HCT116 (cell line): ENCODE measurements around the gene VRK3. TPM values are rescaled to one million over a fixed set of nuclear protein-coding genes. Genes with fewer than 3 reads are reported as not detected.

Experiments used
- ATAC-seq: fragments of 200-7000 bp; cut with Tn5 transposase; 2 replicates; pipeline ENCODE4 v1.9.1; 2020; ENCODE audit warnings: mild to moderate bottlenecking, moderate library complexity
- BruUV-seq: library from RNA; stranded (reverse); fragments of 400-500 nt; replicated peaks from 2 replicates; lab custom pipeline; 2021; lab: Mats Ljungman, UMichigan
- CTCF ChIA-PET: fragments of 300-600 bp; sonication (Branson Sonifier 250); formaldehyde crosslinking; loops from one replicate; lab custom pipeline; 2021; ENCODE audit warnings: antibody characterized with exemption; lab: Charles Lee
- POLR2A ChIA-PET: fragments of 300-600, 350-600 bp; sonication (Branson Sonifier 250); formaldehyde crosslinking; loops from one replicate; lab custom pipeline; 2021; ENCODE audit warnings: antibody characterized with exemption; lab: Charles Lee
- RAD21 ChIA-PET, 2 experiments: fragments of 300-600 bp; sonication (Branson Sonifier 250); formaldehyde crosslinking; loops; one replicate each; lab custom pipeline; 2023; ENCODE audit warnings: low total read pairs in 2 of 2; ENCODE audit not compliant: uncharacterized antibody in 2 of 2, unreplicated experiment in 2 of 2, low non-redundant PET in 1 of 2; lab: Charles Lee
- DNase-seq: peaks from one replicate; pipeline ENCODE4 v3.0.0-alpha.2; 2010; ENCODE audit warnings: low read depth, low spot score
- H2AFZ ChIP-seq: fragments of 200-600 bp; shearing (Covaris generic), sonication (generic); 2 replicates; pipeline ENCODE4 v1.6.1; 2017; ENCODE audit warnings: low read depth, mixed run types, mixed read lengths, antibody characterized with exemption, low read length; ENCODE audit not compliant: poor library complexity, severe bottlenecking
- H3K27ac ChIP-seq: 2 replicates; pipeline ENCODE4 v1.5.1; 2012; ENCODE audit warnings: low read depth, low read length
- H3K27me3 ChIP-seq: fragments of 200-600 bp; sonication (generic); 2 replicates; pipeline ENCODE4 v1.6.1; 2016; ENCODE audit warnings: mixed run types, low read length, mixed read lengths; ENCODE audit not compliant: insufficient read depth
- H3K36me3 ChIP-seq, 2 experiments: fragments of 200-500 bp in 1 of 2; fragments of 200-600 bp in 1 of 2; sonication (Bioruptor generic) in 1 of 2; sonication (generic) in 1 of 2; 2 replicates each; pipeline versions ENCODE4 v1.5.1 to v1.6.1; 2014 to 2016; ENCODE audit warnings: low read length in 2 of 2, inconsistent platforms in 1 of 2, mixed read lengths in 1 of 2, mixed run types in 1 of 2; ENCODE audit not compliant: insufficient read depth in 2 of 2, control insufficient read depth in 1 of 2
- H3K4me1 ChIP-seq, 2 experiments: fragments of 200-600 bp in 1 of 2; sonication (generic) in 1 of 2; 2 replicates each; pipeline versions ENCODE4 v1.5.1 to v1.6.1; 2012 to 2017; ENCODE audit warnings: low read length in 2 of 2, inconsistent platforms in 1 of 2, mild to moderate bottlenecking in 1 of 2, mixed read lengths in 1 of 2, mixed run types in 1 of 2, moderate library complexity in 1 of 2; ENCODE audit not compliant: insufficient read depth in 2 of 2, control insufficient read depth in 1 of 2
- H3K4me2 ChIP-seq: fragments of 200-600 bp; sonication (generic); 2 replicates; pipeline ENCODE4 v1.6.1; 2017; ENCODE audit warnings: mixed run types, low read length, mixed read lengths
- H3K4me3 ChIP-seq, 2 experiments: fragments of 200-600 bp in 1 of 2; sonication (generic) in 1 of 2; replicated peaks in 1 of 2; 2 replicates each; pipeline ENCODE4 v1.5.1; 2011 to 2016; ENCODE audit warnings: low read length in 2 of 2, control low read depth in 1 of 2, low read depth in 1 of 2, mild to moderate bottlenecking in 1 of 2, mixed read lengths in 1 of 2, mixed run types in 1 of 2
- H3K79me2 ChIP-seq: fragments of 200-600 bp; sonication (generic); 2 replicates; pipeline ENCODE4 v1.6.1; 2017; ENCODE audit warnings: mild to moderate bottlenecking, mixed run types, low read length, moderate library complexity, mixed read lengths; ENCODE audit not compliant: insufficient read depth
- H3K9ac ChIP-seq: fragments of 200-600 bp; sonication (generic); 2 replicates; pipeline ENCODE4 v1.6.1; 2016; ENCODE audit warnings: low read length, mixed read lengths
- H3K9me2 ChIP-seq: fragments of 200-600 bp; sonication (generic), shearing (Covaris generic); 2 replicates; pipeline ENCODE4 v1.6.1; 2017; ENCODE audit warnings: mixed run types, mild to moderate bottlenecking, moderate library complexity; ENCODE audit not compliant: insufficient read depth
- H3K9me3 ChIP-seq, 2 experiments: fragments of 200-500 bp in 1 of 2; fragments of 200-600 bp in 1 of 2; sonication (Bioruptor generic) in 1 of 2; sonication (generic) in 1 of 2; 2 replicates each; pipeline ENCODE4 v1.6.1; 2014 to 2017; ENCODE audit warnings: low read length in 2 of 2, mixed read lengths in 2 of 2, inconsistent platforms in 1 of 2, low read depth in 1 of 2, mild to moderate bottlenecking in 1 of 2, mixed run types in 1 of 2, moderate library complexity in 1 of 2; ENCODE audit not compliant: control insufficient read depth in 1 of 2, insufficient read depth in 1 of 2
- H4K20me1 ChIP-seq: fragments of 200-600 bp; sonication (generic), shearing (Covaris generic); 2 replicates; pipeline ENCODE4 v1.6.1; 2017; ENCODE audit warnings: mixed run types, mild to moderate bottlenecking, moderate library complexity; ENCODE audit not compliant: insufficient read depth
- ATF3 ChIP-seq: IDR thresholded peaks from 2 replicates; pipeline ENCODE4 v1.6.1; 2012
- CBX3 ChIP-seq: IDR thresholded peaks from 2 replicates; pipeline ENCODE4 v1.6.1; 2012; ENCODE audit warnings: low read depth
- EGR1 ChIP-seq: IDR thresholded peaks from 2 replicates; pipeline ENCODE4 v1.6.1; 2012; ENCODE audit warnings: low read depth
- ELF1 ChIP-seq: IDR thresholded peaks from 2 replicates; pipeline ENCODE4 v1.6.1; 2012; ENCODE audit warnings: low read depth, borderline replicate concordance
- EZH2 ChIP-seq: fragments of 200-600 bp; sonication (generic); IDR thresholded peaks from 2 replicates; pipeline ENCODE4 v1.6.1; 2017; ENCODE audit warnings: antibody characterized with exemption, mixed run types
- JUND ChIP-seq: IDR thresholded peaks from 2 replicates; pipeline ENCODE4 v1.6.1; 2012
- SIN3A ChIP-seq: IDR thresholded peaks from 2 replicates; pipeline ENCODE4 v1.6.1; 2012; ENCODE audit warnings: low read depth
- SRF ChIP-seq: IDR thresholded peaks from 2 replicates; pipeline ENCODE4 v1.6.1; 2012; ENCODE audit warnings: low read depth
- YY1 ChIP-seq: IDR thresholded peaks from 2 replicates; pipeline ENCODE4 v1.6.1; 2011; ENCODE audit warnings: low read length, low read depth, moderate library complexity, mild to moderate bottlenecking; ENCODE audit not compliant: insufficient replicate concordance; ENCODE audit errors: extremely low read depth
- ZBTB33 ChIP-seq: IDR thresholded peaks from 2 replicates; pipeline ENCODE4 v1.6.1; 2011; ENCODE audit warnings: mild to moderate bottlenecking, low read length, moderate library complexity; ENCODE audit not compliant: insufficient replicate concordance; ENCODE audit errors: extremely low read depth
- ZFX ChIP-seq: fragments of 450-650 bp; IDR thresholded peaks from 2 replicates; pipeline ENCODE4 v1.6.1; 2017
- ZNF274 ChIP-seq: fragments of 200-500 bp; sonication (Bioruptor generic); IDR thresholded peaks from 2 replicates; pipeline ENCODE4 v1.6.1; 2014; ENCODE audit warnings: mild to moderate bottlenecking, low read depth, low read length, inconsistent platforms
- intact Hi-C: fragments of 100-400 bp; cut with micrococcal nuclease; formaldehyde crosslinking; loops from 2 replicates; pipeline ENCODE4 v1.10.0; 2022
- total RNA-seq: library from RNA; stranded (reverse); gene quantifications from one replicate; pipeline ENCODE4 v1.2.1, GENCODE V29; 2021; ENCODE audit not compliant: unreplicated experiment

Gene VRK3
- total RNA-seq, 1 experiment from 2014 or later, result 44.0 TPM

- CTCF ChIA-PET, result no interaction called here
- POLR2A ChIA-PET, result no interaction called here
- no peak overlapping the region for H2AFZ ChIP-seq
- RAD21 ChIA-PET, result no interaction called here
- ATAC-seq (no peak), DNase-seq (no peak)
- no peaks in the 10 kb centered on the region for H3K27me3 ChIP-seq
- H3K9me2 ChIP-seq, result no peaks in the 10 kb centered on the region
- H3K9ac ChIP-seq, result no peak overlapping the region
- H3K79me2 ChIP-seq, result peaks cover 6% of the 10 kb centered on the region; the same call in 1 of the 2 replicates
- H3K4me3 ChIP-seq, result no peak overlapping the region
- no peaks in the 10 kb centered on the region for H3K9me3 ChIP-seq
- 0 out of 2 replicates have a peak, but pooled peaks cover 4% of the 10 kb centered on the region for H4K20me1 ChIP-seq
- TF ChIP-seq ZFX (no peak), ZNF274 (no peak), SIN3A (no peak), EGR1 (no peak), JUND (no peak), ZBTB33 (no peak), CBX3 (no peak)
- peaks cover 14 to 25% of the 10 kb centered on the region in 2 experiments for H3K36me3 ChIP-seq
- no TSS peak for BruUV-seq
- H3K27ac ChIP-seq, result 0 out of 2 replicates have a peak overlapping the region, but pooled peaks have one; percentile 100
- H3K4me2 ChIP-seq, result no peak overlapping the region
- intact Hi-C loops, result no loop called here
- peaks cover 26 to 37% of the 10 kb centered on the region in 2 experiments for H3K4me1 ChIP-seq
Measured at GRCh38 chr19:50002386-50002960, 22.7 kb downstream of the VRK3 start.

- ATAC-seq, result no peak
- Histone ChIP-seq H3K9me3 (no peaks in the 10 kb centered on the region), H4K20me1 (0 out of 2 replicates have a peak, but pooled peaks cover 4% of the 10 kb centered on the region), H3K4me2 (no peak overlapping the region), H3K4me3 (no peak overlapping the region), H2AFZ (no peak overlapping the region), H3K27ac (no peak overlapping the region), H3K9me2 (no peaks in the 10 kb centered on the region), H3K27me3 (no peaks in the 10 kb centered on the region), H3K79me2 (peaks cover 6% of the 10 kb centered on the region; the same call in 1 of the 2 replicates), H3K4me1 (peaks cover 26 to 37% of the 10 kb centered on the region in 2 experiments), H3K36me3 (peaks cover 8 to 18% of the 10 kb centered on the region in 2 experiments), H3K9ac (no peak overlapping the region)
- ChIA-PET RAD21 (no interaction called here), CTCF (no interaction called here), POLR2A (no interaction called here)
- intact Hi-C loops, result no loop called here
- TF ChIP-seq ELF1 (no peak), ATF3 (no peak), SRF (no peak), ZFX (no peak), ZBTB33 (no peak), YY1 (no peak), CBX3 (no peak), SIN3A (no peak), EZH2 (no peak)
- no peak for DNase-seq
- no TSS peak for BruUV-seq
Measured at GRCh38 chr19:50001775-50002174, 23.4 kb downstream of the VRK3 start.
